ENCODE measurements around the gene SDHB.
"Not testable (repeated sequence)": the region's sequence is repeated elsewhere in the genome, so short reads cannot be mapped to it uniquely, and the experiment has no call there.

SDHB gene

GRCh38 chr1:17075470-17076255 is 21.8 kb upstream of the SDHB start:
- no peak for DNase-seq (ENCODE audit: extremely low read depth in 1 of 2, low read depth in 1 of 2)

DNA sequence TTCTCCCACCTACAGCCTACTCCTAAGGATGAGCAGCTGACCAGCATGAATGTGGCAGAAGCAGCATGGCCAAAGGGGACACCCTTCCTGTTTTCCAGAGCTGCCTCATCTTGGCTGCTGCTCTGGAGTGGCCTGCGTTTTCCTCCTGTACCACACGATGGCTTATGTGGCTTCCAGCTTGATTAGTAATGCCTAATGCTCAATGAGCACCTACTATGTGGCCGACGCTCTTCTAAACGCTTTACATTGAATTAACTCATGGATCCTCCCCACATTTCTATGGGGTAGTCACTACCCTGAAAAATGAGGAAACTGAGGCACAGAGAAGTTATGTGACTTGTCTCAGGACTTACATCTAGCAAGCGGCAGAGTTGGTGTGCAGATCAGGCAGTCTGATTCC is 18.0 kb upstream of the SDHB start:
- no peak for DNase-seq (ENCODE audit: extremely low read depth in 1 of 2, low read depth in 1 of 2)

GRCh38 chr1:17070163-17070525 is 16.3 kb upstream of the SDHB start:
- DNase-seq (ENCODE audit: extremely low read depth in 1 of 2, low read depth in 1 of 2): no peak

DNA sequence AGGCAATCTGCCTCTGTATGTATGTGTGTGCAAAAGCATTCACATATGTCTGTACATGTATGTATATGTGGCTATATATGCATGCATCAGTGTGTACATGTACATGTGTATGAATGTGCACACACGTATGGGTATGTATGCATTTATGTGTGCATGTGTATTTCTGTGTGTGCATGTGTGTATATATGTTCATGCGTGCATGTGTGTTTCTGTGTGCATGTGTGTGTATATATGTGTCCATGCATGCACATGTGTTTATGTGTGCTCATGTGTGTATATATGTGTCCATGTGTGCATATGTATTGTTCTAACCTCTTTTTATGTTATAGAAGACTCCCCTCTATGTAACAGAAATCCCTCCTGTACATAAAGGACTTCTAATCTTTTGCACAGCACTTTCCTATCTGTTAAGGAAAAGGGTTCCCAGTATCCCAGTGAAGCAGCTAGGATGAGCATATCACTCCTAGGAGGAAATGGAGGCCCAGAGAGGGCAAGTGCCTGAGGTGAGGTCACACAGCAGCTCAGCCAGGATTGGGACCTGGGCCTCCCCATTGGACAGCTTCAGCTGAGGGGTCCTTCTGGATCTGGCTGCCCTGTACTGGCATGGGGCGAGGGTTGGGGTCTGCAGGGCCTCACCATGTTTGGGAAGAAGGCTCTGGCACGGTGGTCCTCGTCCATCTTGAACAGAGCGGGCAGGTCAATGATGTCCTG is 15.8 kb upstream of the SDHB start:
- DNase-seq (ENCODE audit: extremely low read depth in 1 of 2, low read depth in 1 of 2): no peak

DNA sequence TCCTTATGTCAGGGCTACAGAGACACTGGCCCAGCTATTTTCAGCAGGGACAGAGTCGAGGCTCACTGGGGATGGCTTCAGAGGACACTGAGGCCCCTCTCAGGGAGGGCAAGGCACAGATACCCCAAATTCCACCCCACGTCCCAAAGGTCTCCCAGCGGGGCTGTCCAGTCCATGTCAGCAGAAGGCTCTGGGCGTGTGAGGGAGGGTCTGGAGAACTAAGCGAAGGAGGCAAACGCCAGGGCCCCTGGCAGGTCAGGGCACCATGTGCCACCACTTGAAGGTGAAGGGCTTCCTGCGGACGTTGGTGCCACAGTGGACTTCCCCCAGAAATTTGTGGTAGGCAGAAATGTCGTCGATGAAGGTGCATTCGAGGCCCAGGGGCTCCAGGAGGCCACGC is 15.0 kb upstream of the SDHB start:
- no peak for DNase-seq (ENCODE audit: extremely low read depth in 1 of 2, low read depth in 1 of 2)

DNA sequence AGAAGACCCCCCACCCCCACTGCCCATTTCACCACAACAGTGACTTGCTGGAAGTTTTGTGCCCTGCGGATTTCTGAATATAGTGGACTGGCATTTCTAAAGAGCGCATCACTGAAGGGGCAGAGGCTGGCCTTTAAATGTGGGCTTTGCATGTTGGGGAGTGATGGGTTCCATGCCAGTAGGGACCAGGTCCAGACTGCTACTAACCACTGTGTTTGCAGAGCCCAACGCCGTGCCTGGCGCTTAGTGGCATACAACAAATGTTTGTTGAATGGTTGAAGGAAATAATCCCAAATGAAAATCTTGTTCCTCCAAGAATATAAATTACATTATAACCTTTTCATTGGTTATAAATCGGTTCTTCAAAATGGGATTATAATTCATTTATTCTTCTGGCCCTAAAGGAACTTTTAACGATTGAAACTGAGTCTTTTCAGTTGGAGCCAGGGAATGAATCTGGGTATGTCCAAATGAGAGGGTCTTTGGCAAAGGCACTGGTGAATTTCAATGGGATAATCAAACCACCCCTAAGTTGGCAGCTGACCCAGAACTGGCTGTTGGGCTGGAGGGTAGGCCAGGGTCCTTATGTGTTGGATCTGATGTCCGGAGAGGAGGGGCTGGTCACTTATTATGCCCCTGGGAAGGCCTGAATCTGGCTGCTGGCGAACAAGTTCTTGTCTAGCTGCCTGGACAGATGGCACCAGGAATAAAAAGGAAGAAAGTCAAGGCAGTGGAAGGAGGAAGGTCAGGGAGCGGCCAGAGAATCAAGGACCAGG is 13.8 kb upstream of the SDHB start:
- no peak for DNase-seq (ENCODE audit: extremely low read depth in 1 of 2, low read depth in 1 of 2)

DNA sequence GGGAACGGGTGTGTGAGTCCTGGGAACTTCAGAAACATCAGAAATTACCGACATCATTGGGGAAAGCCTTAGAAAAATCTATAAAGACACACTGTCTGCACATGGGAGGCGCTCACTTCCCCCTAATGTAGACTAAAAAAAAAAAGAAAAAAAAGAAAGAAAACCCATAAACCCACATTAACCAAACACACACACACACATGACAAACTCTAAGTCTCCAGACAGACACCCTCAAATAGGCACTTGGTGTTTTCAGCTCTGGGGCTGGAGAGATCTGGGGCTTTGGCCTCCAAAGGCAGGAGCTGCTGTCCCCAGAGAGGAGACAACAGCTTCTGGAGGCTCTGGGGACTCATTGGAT is 13.2 kb upstream of the SDHB start:
- DNase-seq (ENCODE audit: extremely low read depth in 1 of 2, low read depth in 1 of 2): no peak

DNA sequence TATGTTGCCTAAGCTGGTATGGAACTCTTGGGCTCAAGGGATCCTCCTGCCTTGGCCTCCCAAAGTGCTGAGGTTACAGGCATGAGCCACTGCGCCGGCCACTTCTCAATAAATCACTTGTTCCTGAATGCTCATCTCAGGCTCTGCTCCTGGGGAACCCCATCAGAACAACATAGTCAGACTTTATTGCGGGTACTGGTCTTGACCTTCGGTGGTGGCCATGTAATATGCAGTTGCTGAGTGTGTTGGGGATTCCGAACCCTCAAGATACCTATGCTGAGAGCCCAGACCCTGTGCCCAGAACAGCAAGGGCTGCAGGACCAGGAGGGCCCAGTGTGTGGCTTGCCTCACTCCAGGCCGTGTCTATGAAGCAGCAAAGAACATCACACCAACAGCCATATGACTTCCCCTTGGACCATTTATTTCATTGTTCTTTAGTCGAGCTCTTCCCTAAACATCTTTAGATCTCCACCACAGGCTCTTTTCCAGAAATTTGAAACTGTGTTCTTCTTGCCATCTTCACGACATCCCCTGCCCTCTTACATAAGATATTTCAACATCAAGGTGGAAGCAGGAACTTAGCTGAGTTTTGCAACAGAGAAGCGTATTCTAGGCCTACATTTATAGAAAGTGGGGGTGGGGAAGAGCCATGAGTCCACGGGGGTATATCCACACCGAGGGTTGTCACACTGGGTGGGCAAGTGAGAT is 12.7 kb upstream of the SDHB start:
- no peak for DNase-seq (ENCODE audit: extremely low read depth in 1 of 2, low read depth in 1 of 2)

GRCh38 chr1:17065666-17066065 is 11.8 kb upstream of the SDHB start:
- DNase-seq (ENCODE audit: extremely low read depth in 1 of 2, low read depth in 1 of 2): no peak

DNA sequence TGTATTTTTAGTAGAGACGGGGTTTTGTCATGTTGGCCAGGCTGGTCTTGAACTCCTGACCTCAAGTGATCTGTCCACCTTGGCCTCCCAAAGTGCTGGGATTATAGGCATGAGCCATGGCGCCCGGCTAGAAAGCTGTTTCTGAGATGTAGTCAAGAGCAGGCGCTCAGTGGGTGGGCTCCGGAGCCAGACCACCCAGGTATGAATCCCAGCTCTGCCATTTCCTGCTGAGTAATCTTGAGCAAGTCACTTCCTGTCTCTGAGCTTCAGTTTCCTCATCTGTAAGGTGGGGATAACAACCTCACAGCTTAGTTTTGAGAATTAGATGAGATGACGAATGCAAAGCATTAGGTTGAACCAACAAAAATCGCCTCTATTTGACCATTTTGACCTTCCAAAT is 8.9 kb upstream of the SDHB start:
- not testable (repeated sequence) for DNase-seq (ENCODE audit: extremely low read depth in 1 of 2, low read depth in 1 of 2)

DNA sequence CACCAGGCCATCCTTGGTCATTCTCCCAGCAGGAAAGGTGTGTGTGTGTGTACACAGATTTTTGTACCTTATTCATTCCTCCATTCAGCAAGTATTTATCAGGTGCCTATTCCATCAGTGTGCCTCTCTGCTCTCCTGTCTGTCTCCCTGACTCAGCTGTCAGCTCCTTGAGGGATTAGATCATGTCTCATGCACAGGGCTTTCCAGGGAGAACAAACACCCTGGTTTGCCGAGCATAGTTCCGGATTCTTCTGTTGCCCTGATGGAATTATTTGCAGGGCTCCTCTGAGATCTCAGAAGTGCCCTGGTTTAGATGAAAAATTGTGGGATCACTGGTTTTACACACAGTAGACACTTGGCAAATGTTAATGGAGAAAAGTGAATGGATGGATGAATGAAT is 8.1 kb upstream of the SDHB start:
- DNase-seq (ENCODE audit: extremely low read depth in 1 of 2, low read depth in 1 of 2): no peak

DNA sequence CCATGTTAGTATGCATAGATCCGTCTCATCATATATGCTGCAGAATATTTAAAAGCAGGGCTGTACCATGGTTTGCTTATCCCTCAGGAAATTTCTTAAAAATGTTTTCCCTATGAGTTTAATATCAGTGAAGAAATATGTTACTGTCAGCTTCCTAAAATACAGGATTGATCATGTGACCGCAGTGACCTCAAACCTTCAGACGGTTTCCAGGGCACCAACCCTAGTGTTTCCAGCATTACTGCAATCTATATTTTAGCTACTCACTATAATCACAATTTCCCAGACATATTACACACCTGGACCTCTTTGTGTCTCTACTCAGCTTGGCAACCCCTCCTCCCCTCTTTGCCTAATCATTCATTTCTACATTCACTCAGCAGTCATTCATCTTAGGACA is 7.7 kb upstream of the SDHB start:
- no peak for DNase-seq (ENCODE audit: extremely low read depth in 1 of 2, low read depth in 1 of 2)

DNA sequence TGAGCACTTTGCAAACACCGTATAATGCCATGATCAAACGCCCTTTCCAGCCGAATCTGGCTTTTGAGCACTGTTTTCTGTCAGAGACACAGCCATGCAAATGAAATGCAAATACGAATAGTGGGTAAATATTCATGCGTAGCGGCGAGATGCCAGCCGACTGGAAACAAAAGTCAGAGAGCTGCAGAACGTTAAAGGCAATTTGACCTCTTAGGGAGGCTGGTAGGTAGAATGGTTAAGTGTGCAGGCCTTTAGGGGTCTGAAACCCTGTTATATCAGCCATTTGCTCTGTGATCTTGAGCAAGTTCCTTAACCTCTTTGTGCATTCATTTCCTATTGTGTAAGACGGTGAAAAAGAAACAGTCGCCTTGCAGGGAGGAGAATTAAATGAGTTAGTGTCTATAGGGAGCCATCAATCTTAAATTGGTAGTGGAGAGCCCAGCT is 6.5 kb upstream of the SDHB start:
- no peak for DNase-seq (ENCODE audit: extremely low read depth in 1 of 2, low read depth in 1 of 2)

GRCh38 chr1:17059391-17060305 is 5.8 kb upstream of the SDHB start:
- peak in 1 of 2 donors; percentile 10 for DNase-seq (ENCODE audit: extremely low read depth in 1 of 2, low read depth in 1 of 2)

DNA sequence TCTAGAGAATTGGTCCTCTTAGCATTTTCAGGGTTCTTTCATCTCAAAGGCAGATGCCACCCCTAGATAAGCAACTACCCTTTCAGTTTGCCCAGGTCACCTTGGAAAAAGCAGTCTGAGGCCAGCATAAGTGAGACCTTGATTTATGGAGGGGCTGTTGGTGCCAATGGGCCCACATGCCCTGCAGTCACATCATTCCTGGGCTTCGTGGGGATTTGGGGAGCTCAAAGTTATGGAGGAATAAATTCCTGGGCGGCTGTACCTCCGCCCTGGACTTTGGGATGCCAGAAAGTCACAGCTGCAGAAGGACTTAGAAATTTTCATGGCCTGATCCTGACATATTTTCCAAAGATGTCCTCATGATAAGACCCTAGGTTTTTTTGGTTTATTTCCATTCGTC is 2.7 kb upstream of the SDHB start:
- DNase-seq (ENCODE audit: extremely low read depth in 1 of 2, low read depth in 1 of 2): no peak

GRCh38 chr1:17055801-17056200 is 2.0 kb upstream of the SDHB start:
- DNase-seq (ENCODE audit: extremely low read depth in 1 of 2, low read depth in 1 of 2): no peak

DNA sequence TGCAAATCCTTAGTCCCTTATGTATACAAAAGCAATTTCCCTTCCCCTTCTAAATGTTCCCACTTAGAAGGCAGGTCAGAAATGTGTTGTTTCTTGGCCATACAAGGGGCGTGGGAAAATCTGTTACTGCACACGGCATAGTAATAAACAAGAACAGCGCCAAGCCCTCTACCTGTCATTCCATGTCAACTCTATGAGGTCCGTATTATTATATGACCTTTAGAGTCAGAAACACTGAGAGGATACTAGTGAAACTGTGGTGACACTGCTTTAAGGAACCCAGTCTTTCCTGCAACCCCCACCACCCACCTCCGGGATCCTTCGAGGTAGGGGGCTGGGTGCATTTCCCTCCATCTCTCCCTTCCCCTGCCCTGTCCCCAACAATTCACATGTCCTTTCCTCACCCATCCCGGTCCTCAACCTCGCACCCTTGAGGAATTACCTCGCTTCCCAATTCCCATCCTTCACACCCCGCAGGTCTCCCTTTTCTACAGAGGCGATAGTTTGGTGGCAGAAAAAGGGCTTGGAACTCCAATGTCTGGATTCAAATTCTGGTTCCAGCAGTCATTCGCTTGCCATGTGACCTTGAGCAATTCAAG is 647 bp downstream of the SDHB start:
- DNase-seq (ENCODE audit: extremely low read depth in 1 of 2, low read depth in 1 of 2): no peak

GRCh38 chr1:17052641-17053040 is 1.2 kb downstream of the SDHB start:
- DNase-seq (ENCODE audit: extremely low read depth in 1 of 2, low read depth in 1 of 2): no peak

- DNase-seq (ENCODE audit: extremely low read depth in 1 of 2, low read depth in 1 of 2): no peak
These were observed 1.8 kb downstream of the SDHB start for GRCh38 chr1:17052038-17052437.

DNA sequence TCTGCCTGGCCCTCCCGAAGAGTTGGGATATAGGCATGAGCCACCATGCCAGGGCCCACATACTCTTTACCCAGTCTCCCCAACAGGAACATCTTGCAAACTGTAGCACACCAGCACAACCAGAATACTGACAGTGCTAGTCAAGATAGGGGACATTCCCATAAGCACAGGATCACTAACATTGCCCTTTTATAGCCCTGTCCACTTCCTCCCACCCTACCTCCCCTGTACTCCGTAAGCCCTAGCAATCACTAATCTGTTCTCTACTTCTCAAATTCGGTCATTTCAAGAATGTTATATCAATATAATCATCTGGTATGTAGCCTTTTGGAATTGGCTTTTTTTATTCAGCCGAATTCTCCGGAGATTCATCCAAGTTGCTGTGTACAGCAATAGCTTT is 5.9 kb downstream of the SDHB start:
- no peak for DNase-seq (ENCODE audit: extremely low read depth in 1 of 2, low read depth in 1 of 2)
